Measurements from ENCODE around the gene POLR2H. TPM values are rescaled to one million over a fixed set of nuclear protein-coding genes. Genes with fewer than 3 reads are reported as not detected.
A peak's percentile ranks its signal among the peaks of the same experiment; 100 is the strongest.

Gene POLR2H
- total RNA-seq, 1 donor = 70.1 TPM

GRCh38 chr3:184351511-184352148, 9.9 kb upstream of the POLR2H start:
- no peak for TF ChIP-seq CTCF (IDR thresholded peaks at IDR 0.05; ENCODE audit: insufficient read depth, low read length)
- no peak for DNase-seq (ENCODE audit: low read depth)
- H3K4me3 ChIP-seq (ENCODE audit: low read depth, low read length) = no peak overlapping the region

GRCh38 chr3:184352149-184352785, 9.2 kb upstream of the POLR2H start:
- TF ChIP-seq CTCF (IDR thresholded peaks at IDR 0.05; ENCODE audit: insufficient read depth, low read length) = no peak
- no peak overlapping the region for H3K4me3 ChIP-seq (ENCODE audit: low read depth, low read length)
- no peak for DNase-seq (ENCODE audit: low read depth)

GRCh38 chr3:184352897-184353545, 8.5 kb upstream of the POLR2H start:
- no peak overlapping the region for H3K4me3 ChIP-seq (ENCODE audit: low read depth, low read length)
- DNase-seq (ENCODE audit: low read depth) = no peak
- no peak for TF ChIP-seq CTCF (IDR thresholded peaks at IDR 0.05; ENCODE audit: insufficient read depth, low read length)

GRCh38 chr3:184353546-184353941, 8.0 kb upstream of the POLR2H start:
- no peak for TF ChIP-seq CTCF (IDR thresholded peaks at IDR 0.05; ENCODE audit: insufficient read depth, low read length)
- no peak for DNase-seq (ENCODE audit: low read depth)
- H3K4me3 ChIP-seq (ENCODE audit: low read depth, low read length) = no peak overlapping the region

GRCh38 chr3:184354121-184354728, 7.3 kb upstream of the POLR2H start:
- TF ChIP-seq CTCF (IDR thresholded peaks at IDR 0.05; ENCODE audit: insufficient read depth, low read length) = peak; percentile 85
- DNase-seq (ENCODE audit: low read depth) = no peak
- no peak overlapping the region for H3K4me3 ChIP-seq (ENCODE audit: low read depth, low read length)

GRCh38 chr3:184354754-184355153, 6.8 kb upstream of the POLR2H start:
- TF ChIP-seq CTCF (IDR thresholded peaks at IDR 0.05; ENCODE audit: insufficient read depth, low read length) = no peak

More at GRCh38 chr3:184354754-184355153, 6.8 kb upstream of the POLR2H start:
- no peak overlapping the region for H3K4me3 ChIP-seq (ENCODE audit: low read depth, low read length)
- no peak for DNase-seq (ENCODE audit: low read depth)

Measured in fibroblast of the aortic adventitia (primary cell).